K562 (cell line): Measurements from ENCODE around the gene ATP13A5. TPM values are rescaled to one million over a fixed set of nuclear protein-coding genes. Genes with fewer than 3 reads are reported as not detected.

Experiments used
- ATAC-seq: fragments of 200-7000 bp; cut with Tn5 transposase; 3 replicates; pipeline ENCODE4 v1.9.1; 2020; ENCODE audit warnings: moderate library complexity
- BruUV-seq: library from RNA; stranded (reverse); fragments of 400-500 nt; replicated peaks from 2 replicates; lab custom pipeline; 2021; lab: Mats Ljungman, UMichigan
- CTCF ChIA-PET: fragments of 300-600 bp; formaldehyde crosslinking; extraction: SDS; loops from one replicate; lab custom pipeline; 2021; ENCODE audit warnings: low intra/inter-chr PET ratio; lab: Yijun Ruan, JAX
- POLR2A ChIA-PET: fragments of 300-600, 350-650 bp; sonication (Branson Sonifier 250); formaldehyde crosslinking; extraction: SDS; loops from one replicate; lab custom pipeline; 2021; ENCODE audit warnings: antibody characterized with exemption, inconsistent platforms; lab: Yijun Ruan, JAX
- DNase-seq, 4 experiments: peaks; one replicate each; pipeline versions ENCODE4 v3.0.0 to v3.0.0-alpha.2; 2011 to 2018; ENCODE audit warnings: low spot score in 3 of 4, mixed read lengths in 3 of 4; ENCODE audit errors: extremely low read depth in 1 of 4
- FAIRE-seq: peaks from 2 replicates; lab custom pipeline; 2011; peaks lifted over from hg19 to GRCh38; lab: Jason Lieb, UNC
- H2AFZ ChIP-seq: 2 replicates; pipeline ENCODE4 v1.6.0; 2011; ENCODE audit warnings: low read depth, low read length, control low read depth, inconsistent platforms
- H3K27ac ChIP-seq: fragments of 200-600 bp; 3 replicates; pipeline ENCODE4 v1.8.0; 2011; ENCODE audit warnings: low read depth, mild to moderate bottlenecking, control low read depth, inconsistent platforms, low read length, moderate library complexity, mixed read lengths; ENCODE audit errors: extremely low read depth
- H3K27me3 ChIP-seq, 2 experiments: fragments of 300-600 bp in 1 of 2; 2 replicates in 1 of 2; 3 replicates in 1 of 2; pipeline versions ENCODE4 v1.6.0 to v1.8.0; 2011; ENCODE audit warnings: inconsistent platforms in 2 of 2, low read length in 2 of 2, mild to moderate bottlenecking in 1 of 2, mixed read lengths in 1 of 2, moderate library complexity in 1 of 2; ENCODE audit not compliant: control insufficient read depth in 2 of 2, insufficient read depth in 2 of 2
- H3K36me3 ChIP-seq: fragments of 300-600 bp; 3 replicates; pipeline ENCODE4 v1.8.0; 2011; ENCODE audit warnings: mild to moderate bottlenecking, low read length, inconsistent platforms; ENCODE audit not compliant: control insufficient read depth, insufficient read depth
- H3K4me1 ChIP-seq, 2 experiments: fragments of 200-600 bp in 1 of 2; replicated peaks in 1 of 2; 2 replicates in 1 of 2; 3 replicates in 1 of 2; pipeline versions ENCODE4 v1.5.1 to v1.8.0; 2011; ENCODE audit warnings: inconsistent platforms in 2 of 2, low read length in 2 of 2, mild to moderate bottlenecking in 1 of 2, mixed read lengths in 1 of 2, moderate library complexity in 1 of 2; ENCODE audit not compliant: control insufficient read depth in 2 of 2, insufficient read depth in 2 of 2
- H3K4me2 ChIP-seq: 2 replicates; pipeline ENCODE4 v1.6.1; 2011; ENCODE audit warnings: low read length, control low read depth, inconsistent platforms, mixed read lengths; ENCODE audit not compliant: insufficient read depth
- H3K4me3 ChIP-seq: fragments of 200-600 bp; sonication (generic), shearing (Covaris generic); 2 replicates; pipeline ENCODE4 v1.5.1; 2016; ENCODE audit warnings: control low read depth, inconsistent platforms
- H3K79me2 ChIP-seq: fragments of 200-600 bp; 3 replicates; pipeline ENCODE4 v1.8.0; 2011; ENCODE audit warnings: low read length, inconsistent platforms; ENCODE audit not compliant: control insufficient read depth, insufficient read depth
- H3K9ac ChIP-seq, 2 experiments: 2 replicates each; pipeline versions ENCODE4 v1.6.0 to v1.6.1; 2011; ENCODE audit warnings: low read depth in 2 of 2, low read length in 2 of 2, control low read depth in 1 of 2, inconsistent platforms in 1 of 2, mild to moderate bottlenecking in 1 of 2, mixed read lengths in 1 of 2; ENCODE audit not compliant: insufficient read depth in 1 of 2
- H3K9me1 ChIP-seq: one replicate; pipeline ENCODE4 v1.6.0; 2011; ENCODE audit warnings: inconsistent platforms, mild to moderate bottlenecking, low read length, moderate library complexity; ENCODE audit not compliant: control insufficient read depth, insufficient read depth
- H3K9me3 ChIP-seq: replicated peaks from 2 replicates; pipeline ENCODE4 v1.5.1; 2011; ENCODE audit warnings: low read depth, low read length, inconsistent platforms; ENCODE audit not compliant: control insufficient read depth, insufficient read depth
- H4K20me1 ChIP-seq: replicated peaks from 2 replicates; pipeline ENCODE4 v1.6.1; 2011; ENCODE audit warnings: low read length, inconsistent platforms, mixed read lengths; ENCODE audit not compliant: control insufficient read depth, insufficient read depth
- NCOA1 ChIP-seq: fragments of 450-650 bp; IDR thresholded peaks from 2 replicates; pipeline ENCODE4 v1.6.1; 2016; ENCODE audit warnings: low read depth
- TOE1 ChIP-seq, 2 experiments: fragments of 450-650 bp in 1 of 2; sonication (generic) in 1 of 2; formaldehyde crosslinking in 1 of 2; IDR thresholded peaks; 2 replicates each; pipeline versions ENCODE4 v1.7.1 to v1.8.0; 2016 to 2022; ENCODE audit warnings: borderline replicate concordance in 2 of 2, mild to moderate bottlenecking in 2 of 2, antibody characterized with exemption in 1 of 2, inconsistent platforms in 1 of 2, low read depth in 1 of 2, missing genetic modification reagents in 1 of 2, moderate library complexity in 1 of 2
- ZNF212 ChIP-seq: fragments of 450-650 bp; formaldehyde crosslinking; IDR thresholded peaks from 2 replicates; pipeline ENCODE4 v1.4.0; 2020; ENCODE audit warnings: mild to moderate bottlenecking
- ZNF507 ChIP-seq: conservative IDR thresholded peaks from 2 replicates; pipeline ENCODE4 v1.6.1; 2017; ENCODE audit warnings: missing genetic modification characterization, missing compliant biosample characterization
- ZNF551 ChIP-seq: fragments of 250-450 bp; sonication (Bioruptor Pico); IDR thresholded peaks from 2 replicates; pipeline ENCODE4 v1.5.0; 2021; ENCODE audit warnings: mild to moderate bottlenecking, moderate library complexity
- ZNF592 ChIP-seq: fragments of 450-650 bp; IDR thresholded peaks from 2 replicates; pipeline ENCODE4 v1.6.1; 2017; ENCODE audit warnings: antibody characterized with exemption, mild to moderate bottlenecking
- ZNF75A ChIP-seq: fragments of 450-650 bp; formaldehyde crosslinking; IDR thresholded peaks from 2 replicates; pipeline ENCODE4 v1.4.0; 2020; ENCODE audit warnings: mild to moderate bottlenecking
- WGBS: fragments of 100-300 bp; shearing (Covaris generic); methylation state at CpG from one replicate; pipeline ENCODE4 v1.1.6; 2016; ENCODE audit warnings: low coverage, mixed read lengths; ENCODE audit not compliant: insufficient coverage; ENCODE audit errors: missing lambda C conversion rate; 5-methylcytosine and 5-hydroxymethylcytosine counted together
- in situ Hi-C: fragments of 300-500 bp; cut with MboI; formaldehyde crosslinking; loops from 4 replicates; pipeline ENCODE4 v1.15.0; 2018; ENCODE audit warnings: inconsistent platforms, mixed read lengths
- intact Hi-C: fragments of 100-400 bp; cut with micrococcal nuclease; formaldehyde crosslinking; loops from 2 replicates; pipeline ENCODE4 v1.14.2; 2022
- polyA plus RNA-seq, 8 experiments: library from polyadenylated mRNA; depleted of rRNA in 4 of 8; stranded (reverse) in 5 of 8; unstranded in 3 of 8; fragments of >200 nt; fragmentation: Nextera tagmentation in 2 of 8; fragmentation: Illumina TruSeq in 1 of 8; extraction: Ambion mirVana in 2 of 8; extraction: Trizol in 1 of 8; gene quantifications; 2 replicates each; pipeline versions ENCODE4 v1.2.1 to v1.2.3, GENCODE V29; 2011 to 2014; ENCODE audit warnings: inconsistent platforms in 1 of 8, missing spikeins in 1 of 8
- total RNA-seq, 7 experiments: library from RNA; depleted of rRNA in 6 of 7; stranded (reverse); fragments of >200 nt in 6 of 7; fragmentation: Illumina TruSeq in 2 of 7; extraction: Trizol in 2 of 7; gene quantifications; 2 replicates each; pipeline versions ENCODE4 v1.2.1 to v1.2.3, GENCODE V29; 2011 to 2021; ENCODE audit warnings: low replicate concordance in 1 of 7
- TF ChIP-seq, protein P1 (sequence below), 3 experiments: IDR thresholded peaks in 2 of 3; conservative IDR thresholded peaks in 1 of 3; 2 replicates each; pipeline ENCODE4 v1.5.1; 2011 to 2012; ENCODE audit warnings: low read length in 3 of 3, mild to moderate bottlenecking in 3 of 3, control low read depth in 2 of 3, improper control_type of control experiment in 1 of 3, inconsistent platforms in 1 of 3, low read depth in 1 of 3, mixed read lengths in 1 of 3, moderate library complexity in 1 of 3; ENCODE audit not compliant: insufficient read depth in 2 of 3

The ATP13A5 gene
- total and polyA plus RNA-seq, 9 of the 15 experiments (the other 6 are each of a cell fraction or from before 2014, with no cell fraction given) = not detected

- Histone ChIP-seq H3K27ac (no peak overlapping the region), H3K79me2 (no peaks in the 10 kb centered on the region), H3K9me3 (no peaks in the 10 kb centered on the region), H2AFZ (no peak overlapping the region), H3K4me1 (no peaks in the 10 kb centered on the region), H3K27me3 (no peaks in the 10 kb centered on the region), H3K9ac (no peak overlapping the region), H4K20me1 (no peaks in the 10 kb centered on the region), H3K4me2 (no peak overlapping the region), H3K4me3 (no peak overlapping the region), H3K9me1 (no peaks in the 10 kb centered on the region), H3K36me3 (no peaks in the 10 kb centered on the region)
- CTCF ChIA-PET = no interaction called here
- BruUV-seq = no TSS peak
- DNase-seq (no peak), FAIRE-seq (no peak), ATAC-seq (no peak)
- in situ Hi-C loops (no loop called here), intact Hi-C loops (no loop called here)
- 0% methylated on average over 2 of the region's 2 CpGs for WGBS
- POLR2A ChIA-PET = no interaction called here
- TF ChIP-seq ZNF592 (no peak), ZNF507 (tag) (no peak), NCOA1 (no peak), ZNF212 (no peak), TOE1 (IDR thresholded peaks at IDR 0.05; ENCODE audit: borderline replicate concordance) (no peak), TOE1 (CRISPR knock-in tag; IDR thresholded peaks at IDR 0.05; ENCODE audit: borderline replicate concordance, low read depth) (no peak), ZNF551 (CRISPR knock-in tag) (no peak), ZNF75A (CRISPR knock-in tag) (no peak)
- TF ChIP-seq, protein P1, sequence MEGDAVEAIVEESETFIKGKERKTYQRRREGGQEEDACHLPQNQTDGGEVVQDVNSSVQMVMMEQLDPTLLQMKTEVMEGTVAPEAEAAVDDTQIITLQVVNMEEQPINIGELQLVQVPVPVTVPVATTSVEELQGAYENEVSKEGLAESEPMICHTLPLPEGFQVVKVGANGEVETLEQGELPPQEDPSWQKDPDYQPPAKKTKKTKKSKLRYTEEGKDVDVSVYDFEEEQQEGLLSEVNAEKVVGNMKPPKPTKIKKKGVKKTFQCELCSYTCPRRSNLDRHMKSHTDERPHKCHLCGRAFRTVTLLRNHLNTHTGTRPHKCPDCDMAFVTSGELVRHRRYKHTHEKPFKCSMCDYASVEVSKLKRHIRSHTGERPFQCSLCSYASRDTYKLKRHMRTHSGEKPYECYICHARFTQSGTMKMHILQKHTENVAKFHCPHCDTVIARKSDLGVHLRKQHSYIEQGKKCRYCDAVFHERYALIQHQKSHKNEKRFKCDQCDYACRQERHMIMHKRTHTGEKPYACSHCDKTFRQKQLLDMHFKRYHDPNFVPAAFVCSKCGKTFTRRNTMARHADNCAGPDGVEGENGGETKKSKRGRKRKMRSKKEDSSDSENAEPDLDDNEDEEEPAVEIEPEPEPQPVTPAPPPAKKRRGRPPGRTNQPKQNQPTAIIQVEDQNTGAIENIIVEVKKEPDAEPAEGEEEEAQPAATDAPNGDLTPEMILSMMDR (IDR thresholded peaks at IDR 0.05 in 2 of 3, conservative IDR thresholded peaks at IDR 0.05 in 1 of 3; ENCODE audit: insufficient read depth in 2 of 3, low read depth in 1 of 3, low read length in 3 of 3) = no peak
Measured at GRCh38 chr3:193317682-193318300, 60.8 kb downstream of the ATP13A5 start.
